Gastrocnemius medialis (tissue), 4 donors: ENCODE data around the gene LCLAT1.

ENCODE experiments used
- POLR2A ChIP-seq, 2 donors: fragments of 450-650 bp; IDR thresholded peaks; one replicate each; pipeline ENCODE4 v1.6.1; 2017; ENCODE audit warnings: antibody characterized with exemption in 2 of 2, mild to moderate bottlenecking in 2 of 2, moderate library complexity in 2 of 2
- TF ChIP-seq, protein P1 (sequence below), 5 experiments: fragments of 450-650 bp in 3 of 5; fragments of 200-600 bp in 2 of 5; sonication (generic) in 2 of 5; IDR thresholded peaks in 4 of 5; conservative IDR thresholded peaks in 1 of 5; 1 replicate in 4 of 5; 2 replicates in 1 of 5; pipeline ENCODE4 v1.5.1; 2016 to 2019; ENCODE audit warnings: antibody characterized with exemption in 5 of 5, mild to moderate bottlenecking in 3 of 5, moderate library complexity in 3 of 5

DNA sequence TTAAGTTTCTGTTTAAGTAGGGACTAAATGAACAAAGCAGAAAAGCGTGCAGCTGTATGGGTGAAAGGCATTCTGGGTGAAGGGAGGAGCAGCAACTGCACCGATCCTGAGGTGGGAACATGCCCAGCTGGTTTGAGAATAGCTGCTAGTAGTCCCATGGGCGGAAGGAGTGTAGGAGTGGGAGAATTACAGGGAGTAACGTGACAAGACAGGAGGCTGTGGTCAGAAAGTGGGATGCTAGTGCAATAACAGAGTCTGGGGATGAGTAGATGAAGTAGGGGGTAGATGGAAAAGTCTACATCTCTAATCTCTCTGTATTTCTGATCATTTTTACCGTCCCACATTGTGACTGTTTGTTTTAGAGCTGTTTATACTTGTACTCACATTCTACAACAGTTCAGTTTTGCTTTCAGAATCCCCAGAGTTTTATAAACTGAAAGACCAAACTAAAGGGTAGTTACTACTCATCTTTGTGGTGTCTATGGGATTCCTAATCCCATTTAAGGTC, 118.9 kb downstream of the LCLAT1 start:
- TF ChIP-seq, protein P1, sequence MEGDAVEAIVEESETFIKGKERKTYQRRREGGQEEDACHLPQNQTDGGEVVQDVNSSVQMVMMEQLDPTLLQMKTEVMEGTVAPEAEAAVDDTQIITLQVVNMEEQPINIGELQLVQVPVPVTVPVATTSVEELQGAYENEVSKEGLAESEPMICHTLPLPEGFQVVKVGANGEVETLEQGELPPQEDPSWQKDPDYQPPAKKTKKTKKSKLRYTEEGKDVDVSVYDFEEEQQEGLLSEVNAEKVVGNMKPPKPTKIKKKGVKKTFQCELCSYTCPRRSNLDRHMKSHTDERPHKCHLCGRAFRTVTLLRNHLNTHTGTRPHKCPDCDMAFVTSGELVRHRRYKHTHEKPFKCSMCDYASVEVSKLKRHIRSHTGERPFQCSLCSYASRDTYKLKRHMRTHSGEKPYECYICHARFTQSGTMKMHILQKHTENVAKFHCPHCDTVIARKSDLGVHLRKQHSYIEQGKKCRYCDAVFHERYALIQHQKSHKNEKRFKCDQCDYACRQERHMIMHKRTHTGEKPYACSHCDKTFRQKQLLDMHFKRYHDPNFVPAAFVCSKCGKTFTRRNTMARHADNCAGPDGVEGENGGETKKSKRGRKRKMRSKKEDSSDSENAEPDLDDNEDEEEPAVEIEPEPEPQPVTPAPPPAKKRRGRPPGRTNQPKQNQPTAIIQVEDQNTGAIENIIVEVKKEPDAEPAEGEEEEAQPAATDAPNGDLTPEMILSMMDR (IDR thresholded peaks at IDR 0.05 in 4 of 5, conservative IDR thresholded peaks at IDR 0.05 in 1 of 5) = no peak
- no peak for TF ChIP-seq POLR2A (IDR thresholded peaks at IDR 0.05)
